Mucosa of descending colon (tissue), 3 donors: ENCODE measurements around the gene POU2AF1. TPM values are rescaled to one million over a fixed set of nuclear protein-coding genes. Genes with fewer than 3 reads are reported as not detected.

Experiments used
- ATAC-seq: fragments of 200-7000 bp; cut with Tn5 transposase; one replicate; pipeline ENCODE4 v1.9.1; 2020; ENCODE audit warnings: mild to moderate bottlenecking, moderate library complexity
- DNase-seq, 3 donors: peaks; one replicate each; pipeline ENCODE4 v3.0.0-alpha.2; 2020
- H3K36me3 ChIP-seq: fragments of 200-600 bp; one replicate; pipeline ENCODE4 v1.8.0; 2021; ENCODE audit warnings: low read depth, mild to moderate bottlenecking
- H3K4me1 ChIP-seq: fragments of 200-600 bp; one replicate; pipeline ENCODE4 v1.8.0; 2021; ENCODE audit warnings: low read depth, mild to moderate bottlenecking
- H3K4me3 ChIP-seq: fragments of 200-600 bp; one replicate; pipeline ENCODE4 v1.8.0; 2021; ENCODE audit warnings: mild to moderate bottlenecking
- H3K9me3 ChIP-seq: fragments of 200-600 bp; one replicate; pipeline ENCODE4 v1.8.0; 2021; ENCODE audit warnings: mild to moderate bottlenecking
- intact Hi-C, 2 donors: fragments of 100-400 bp; cut with DNase I in 1 of 2; cut with micrococcal nuclease in 1 of 2; formaldehyde crosslinking; loops; one replicate each; pipeline versions ENCODE4 v1.11.0 to v1.11.1; 2022; cut with DNase I, micrococcal nuclease
- total RNA-seq, 3 donors: library from RNA; stranded (reverse); fragmentation: NEBNext Ultra II Directional in 2 of 3; extraction: Animal tissue kit (Norgen Biotek cat#: 25700) in 2 of 3; gene quantifications; one replicate each; pipeline versions ENCODE4 v1.2.1 to v1.2.4, GENCODE V29; 2021 to 2023
- TF ChIP-seq, protein P1 (sequence below): fragments of 200-600 bp; IDR thresholded peaks from one replicate; pipeline ENCODE4 v1.8.0; 2022; ENCODE audit warnings: antibody characterized with exemption, mild to moderate bottlenecking
- donor health status: DM: no; HTN: no; CAD: no; lungs with moderate emphysema.
- donor health status: DM: no; HTN: no; CAD: no.
- donor health status: DM: no; HTN: yes; CAD: no.

POU2AF1 gene
- total RNA-seq, 3 donors from 2014 or later = 2.8 to 9.3 (median 5.4) TPM

DNA sequence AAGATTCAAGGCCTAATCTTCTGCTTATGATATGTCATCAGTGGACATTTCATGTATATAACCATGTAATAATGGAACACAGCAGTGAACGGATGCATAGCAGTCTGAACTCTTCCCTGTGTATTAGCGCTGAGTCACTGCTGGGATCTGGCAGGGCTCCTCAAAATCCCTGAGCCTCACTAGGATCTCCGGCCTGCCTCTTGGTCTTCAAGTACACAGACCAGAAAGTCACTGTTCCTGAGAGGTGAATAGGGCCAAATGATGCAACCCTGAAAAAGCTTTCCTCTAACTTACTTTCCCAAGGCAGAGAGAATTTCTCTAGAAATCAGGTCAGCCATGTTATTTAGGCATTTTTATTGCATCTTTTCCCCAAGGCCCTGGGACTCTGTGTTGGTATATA lies 35.0 kb downstream of the POU2AF1 start:
- TF ChIP-seq, protein P1, sequence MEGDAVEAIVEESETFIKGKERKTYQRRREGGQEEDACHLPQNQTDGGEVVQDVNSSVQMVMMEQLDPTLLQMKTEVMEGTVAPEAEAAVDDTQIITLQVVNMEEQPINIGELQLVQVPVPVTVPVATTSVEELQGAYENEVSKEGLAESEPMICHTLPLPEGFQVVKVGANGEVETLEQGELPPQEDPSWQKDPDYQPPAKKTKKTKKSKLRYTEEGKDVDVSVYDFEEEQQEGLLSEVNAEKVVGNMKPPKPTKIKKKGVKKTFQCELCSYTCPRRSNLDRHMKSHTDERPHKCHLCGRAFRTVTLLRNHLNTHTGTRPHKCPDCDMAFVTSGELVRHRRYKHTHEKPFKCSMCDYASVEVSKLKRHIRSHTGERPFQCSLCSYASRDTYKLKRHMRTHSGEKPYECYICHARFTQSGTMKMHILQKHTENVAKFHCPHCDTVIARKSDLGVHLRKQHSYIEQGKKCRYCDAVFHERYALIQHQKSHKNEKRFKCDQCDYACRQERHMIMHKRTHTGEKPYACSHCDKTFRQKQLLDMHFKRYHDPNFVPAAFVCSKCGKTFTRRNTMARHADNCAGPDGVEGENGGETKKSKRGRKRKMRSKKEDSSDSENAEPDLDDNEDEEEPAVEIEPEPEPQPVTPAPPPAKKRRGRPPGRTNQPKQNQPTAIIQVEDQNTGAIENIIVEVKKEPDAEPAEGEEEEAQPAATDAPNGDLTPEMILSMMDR = no peak
- Histone ChIP-seq H3K4me1 (no peaks in the 10 kb centered on the region), H3K9me3 (no peaks in the 10 kb centered on the region), H3K36me3 (no peaks in the 10 kb centered on the region), H3K4me3 (no peak overlapping the region)
- DNase-seq (no peak), ATAC-seq (peak; percentile 36)
- intact Hi-C loops = no loop called here

GRCh38 chr11:111342329-111342728 lies 36.7 kb downstream of the POU2AF1 start:
- no peaks in the 10 kb centered on the region for H3K36me3 ChIP-seq
- no peaks in the 10 kb centered on the region for H3K9me3 ChIP-seq
- no peak for ATAC-seq
- TF ChIP-seq, protein P1 = no peak
- no peaks in the 10 kb centered on the region for H3K4me1 ChIP-seq
- no peak for DNase-seq
- intact Hi-C loops = no loop called here
- no peak overlapping the region for H3K4me3 ChIP-seq

GRCh38 chr11:111339758-111340388 lies 39.2 kb downstream of the POU2AF1 start:
- no peak for ATAC-seq
- Histone ChIP-seq H3K4me3 (no peak overlapping the region), H3K9me3 (no peaks in the 10 kb centered on the region), H3K4me1 (peaks cover 5% of the 10 kb centered on the region), H3K36me3 (no peaks in the 10 kb centered on the region)
- intact Hi-C loops = no loop called here
- no peak for DNase-seq
- TF ChIP-seq, protein P1 = no peak

DNA sequence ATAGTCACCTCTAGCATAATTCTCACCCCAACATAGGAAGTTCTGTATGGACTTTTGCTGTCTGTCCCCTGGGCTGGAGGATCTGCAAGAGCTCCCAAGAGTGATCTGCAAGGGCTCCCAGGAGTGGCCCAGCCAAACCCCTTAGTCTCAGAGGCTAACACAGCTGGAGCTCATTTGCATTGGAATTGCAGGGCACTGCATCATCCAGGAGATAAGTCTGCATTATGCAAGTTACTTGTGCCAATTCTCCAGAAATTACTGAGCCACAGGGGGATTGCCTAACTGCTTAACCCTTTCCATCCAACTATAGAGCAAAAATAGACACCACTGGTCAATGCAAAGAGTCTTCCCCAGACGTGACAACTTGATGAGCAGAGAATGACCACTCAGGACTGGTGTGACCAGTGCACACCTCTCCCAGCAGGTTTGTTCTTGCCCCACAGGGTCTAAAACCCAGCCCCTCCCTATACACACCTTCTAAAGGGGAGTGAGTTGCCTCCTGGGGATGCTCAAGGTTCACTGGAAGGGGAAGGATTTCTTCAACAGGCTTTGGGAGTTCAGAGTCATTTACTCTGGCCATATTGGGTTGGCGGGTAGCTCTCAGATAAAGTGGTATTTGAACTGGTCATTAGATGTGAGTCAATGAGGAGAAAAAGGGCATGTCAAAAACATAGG lies 42.4 kb downstream of the POU2AF1 start:
- DNase-seq (no peak), ATAC-seq (no peak)
- no peak overlapping the region for H3K4me3 ChIP-seq
- no peaks in the 10 kb centered on the region for H3K36me3 ChIP-seq
- TF ChIP-seq, protein P1 = no peak
- H3K4me1 ChIP-seq = peaks cover 15% of the 10 kb centered on the region
- no peaks in the 10 kb centered on the region for H3K9me3 ChIP-seq
- intact Hi-C loops = no loop called here

DNA sequence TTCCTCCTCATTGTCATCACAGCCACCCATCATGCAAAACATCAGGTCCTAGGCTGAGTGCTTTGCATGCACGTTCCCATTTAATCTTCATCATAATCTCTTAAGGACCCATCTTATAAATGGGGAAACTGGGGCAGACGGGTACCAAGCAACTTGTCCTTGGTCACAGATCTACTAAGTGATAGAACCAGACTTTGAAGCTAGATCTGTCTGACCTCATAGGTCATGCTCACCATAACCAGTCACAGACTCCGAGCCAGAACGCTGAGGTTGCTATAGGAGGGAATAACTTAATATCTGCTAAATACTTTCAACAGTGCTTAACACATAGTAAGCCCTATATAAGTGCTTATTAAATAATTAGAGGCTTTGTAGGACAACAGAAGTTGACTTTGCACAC lies 43.0 kb downstream of the POU2AF1 start:
- intact Hi-C loops = no loop called here
- H3K4me3 ChIP-seq = no peak overlapping the region

More for the DNA sequence above, 43.0 kb downstream of the POU2AF1 start:
- no peaks in the 10 kb centered on the region for H3K36me3 ChIP-seq
- H3K9me3 ChIP-seq = no peaks in the 10 kb centered on the region
- TF ChIP-seq, protein P1 = no peak
- H3K4me1 ChIP-seq = peaks cover 15% of the 10 kb centered on the region
- DNase-seq (no peak), ATAC-seq (no peak)
